GM13976 (cell line): ENCODE data around the gene TXNDC5.

Experiments used
- DNase-seq: peaks from one replicate; pipeline ENCODE4 v3.0.0; 2012; ENCODE audit warnings: low spot score
- CTCF ChIP-seq: IDR thresholded peaks from 2 replicates; pipeline ENCODE4 v1.5.1; 2012; ENCODE audit warnings: borderline replicate concordance, mild to moderate bottlenecking; ENCODE audit not compliant: insufficient read depth; ENCODE audit errors: extremely low read depth, missing control alignments, control extremely low read depth
- in situ Hi-C: fragments of 300-500 bp; cut with MboI; formaldehyde crosslinking; loops from one replicate; pipeline ENCODE4 v1.12.0; 2022; ENCODE audit warnings: low sequenced_read_pairs, mixed read lengths, inconsistent platforms; ENCODE audit not compliant: unreplicated experiment

Gene TXNDC5

GRCh38 chr6:7879579-7879978, 31.0 kb downstream of the TXNDC5 start:
- DNase-seq: no peak
- in situ Hi-C loops: no loop called here
- TF ChIP-seq CTCF: no peak

GRCh38 chr6:7879043-7879442, 31.5 kb downstream of the TXNDC5 start:
- in situ Hi-C loops: no loop called here
- TF ChIP-seq CTCF: no peak
- no peak for DNase-seq

GRCh38 chr6:7878401-7878964, 32.1 kb downstream of the TXNDC5 start:
- no peak for DNase-seq
- in situ Hi-C loops: no loop called here
- no peak for TF ChIP-seq CTCF

GRCh38 chr6:7868926-7869325, 41.7 kb downstream of the TXNDC5 start:
- in situ Hi-C loops: no loop called here
- DNase-seq: no peak
- no peak for TF ChIP-seq CTCF

GRCh38 chr6:7866526-7866925, 44.1 kb downstream of the TXNDC5 start:
- TF ChIP-seq CTCF: no peak
- in situ Hi-C loops: no loop called here
- DNase-seq: no peak

- no peak for DNase-seq
- no peak for TF ChIP-seq CTCF
- in situ Hi-C loops: no loop called here
These were observed 44.8 kb downstream of the TXNDC5 start for GRCh38 chr6:7865781-7866180.

GRCh38 chr6:7859591-7859990, 51.0 kb downstream of the TXNDC5 start:
- DNase-seq: no peak
- no peak for TF ChIP-seq CTCF
- in situ Hi-C loops: no loop called here
